H9 (cell line): ENCODE results near the gene G3BP2. TPM values are rescaled to one million over a fixed set of nuclear protein-coding genes. Genes with fewer than 3 reads are reported as not detected.

Experiments used
- DNase-seq: peaks from one replicate; pipeline ENCODE4 v3.0.0-alpha.2; 2017
- H2AFZ ChIP-seq: one replicate; pipeline ENCODE4 v1.6.1; 2013; ENCODE audit warnings: mild to moderate bottlenecking, low read length, control low read depth, moderate library complexity
- H2AK5ac ChIP-seq: 2 replicates; pipeline ENCODE4 v1.6.1; 2013; ENCODE audit warnings: low read length, control low read depth, mixed read lengths; ENCODE audit not compliant: insufficient read length
- H2BK120ac ChIP-seq: one replicate; pipeline ENCODE4 v1.6.1; 2013; ENCODE audit warnings: low read depth, mild to moderate bottlenecking, low read length, control low read depth, inconsistent platforms; ENCODE audit not compliant: poor library complexity, severe bottlenecking
- H2BK12ac ChIP-seq: 2 replicates; pipeline ENCODE4 v1.6.1; 2013; ENCODE audit warnings: low read length, control low read depth, mixed read lengths, low read depth; ENCODE audit not compliant: insufficient read length
- H2BK15ac ChIP-seq: 2 replicates; pipeline ENCODE4 v1.6.1; 2013; ENCODE audit warnings: low read depth, low read length, control low read depth
- H2BK20ac ChIP-seq: one replicate; pipeline ENCODE4 v1.6.1; 2013; ENCODE audit warnings: low read depth, mild to moderate bottlenecking, low read length, control low read depth, inconsistent platforms; ENCODE audit not compliant: poor library complexity, severe bottlenecking
- H2BK5ac ChIP-seq: 2 replicates; pipeline ENCODE4 v1.6.1; 2013; ENCODE audit warnings: low read length, control low read depth, mixed read lengths; ENCODE audit not compliant: insufficient read length
- H3K14ac ChIP-seq: 2 replicates; pipeline ENCODE4 v1.6.1; 2013; ENCODE audit warnings: low read length, control low read depth; ENCODE audit not compliant: insufficient read depth
- H3K18ac ChIP-seq: 2 replicates; pipeline ENCODE4 v1.6.1; 2013; ENCODE audit warnings: low read depth, mild to moderate bottlenecking, mixed read lengths, low read length, control low read depth; ENCODE audit not compliant: insufficient read length
- H3K23ac ChIP-seq: 2 replicates; pipeline ENCODE4 v1.6.1; 2013; ENCODE audit warnings: low read length, control low read depth, mixed read lengths, low read depth; ENCODE audit not compliant: insufficient read length
- H3K23me2 ChIP-seq: 2 replicates; pipeline ENCODE4 v1.6.1; 2013; ENCODE audit warnings: low read depth, mild to moderate bottlenecking, mixed read lengths, low read length, control low read depth; ENCODE audit not compliant: insufficient read length, poor library complexity, severe bottlenecking
- H3K27ac ChIP-seq: 2 replicates; pipeline ENCODE4 v1.5.1; 2013; ENCODE audit warnings: low read length, control low read depth, mixed read lengths, low read depth; ENCODE audit not compliant: insufficient read length
- H3K27me3 ChIP-seq: 2 replicates; pipeline ENCODE4 v1.6.1; 2013; ENCODE audit warnings: low read length, control low read depth, inconsistent platforms; ENCODE audit not compliant: insufficient read depth
- H3K4ac ChIP-seq: 2 replicates; pipeline ENCODE4 v1.6.1; 2013; ENCODE audit warnings: low read depth, mild to moderate bottlenecking, control low read depth, inconsistent platforms, low read length, moderate library complexity
- H3K4me1 ChIP-seq: 2 replicates; pipeline ENCODE4 v1.6.1; 2013; ENCODE audit warnings: low read length, control low read depth, inconsistent platforms; ENCODE audit not compliant: insufficient read depth
- H3K4me2 ChIP-seq: 2 replicates; pipeline ENCODE4 v1.6.1; 2013; ENCODE audit warnings: low read length, control low read depth, mixed read lengths; ENCODE audit not compliant: insufficient read length, insufficient read depth
- H3K56ac ChIP-seq: 2 replicates; pipeline ENCODE4 v1.6.1; 2013; ENCODE audit warnings: low read depth, mild to moderate bottlenecking, mixed read lengths, low read length, control low read depth; ENCODE audit not compliant: insufficient read length
- H3K79me1 ChIP-seq: 2 replicates; pipeline ENCODE4 v1.6.1; 2013; ENCODE audit warnings: low read depth, mild to moderate bottlenecking, moderate library complexity, low read length, control low read depth, inconsistent platforms; ENCODE audit not compliant: insufficient read depth, poor library complexity, severe bottlenecking
- H3K79me2 ChIP-seq: 2 replicates; pipeline ENCODE4 v1.6.1; 2013; ENCODE audit warnings: low read length, control low read depth, inconsistent platforms; ENCODE audit not compliant: insufficient read depth
- H3K9ac ChIP-seq: 2 replicates; pipeline ENCODE4 v1.6.1; 2013; ENCODE audit warnings: low read length, control low read depth, mixed read lengths; ENCODE audit not compliant: insufficient read length; ENCODE audit errors: extremely low read depth
- H3K9me3 ChIP-seq: one replicate; pipeline ENCODE4 v1.6.1; 2013; ENCODE audit warnings: low read depth, low read length, inconsistent platforms; ENCODE audit not compliant: control insufficient read depth
- H3T11ph ChIP-seq: one replicate; pipeline ENCODE4 v1.6.1; 2013; ENCODE audit warnings: mild to moderate bottlenecking, low read length, control low read depth, inconsistent platforms
- H4K20me1 ChIP-seq: one replicate; pipeline ENCODE4 v1.6.1; 2013; ENCODE audit not compliant: control insufficient read depth, insufficient read length, insufficient read depth
- H4K5ac ChIP-seq: 2 replicates; pipeline ENCODE4 v1.6.1; 2013; ENCODE audit warnings: low read depth, mild to moderate bottlenecking, mixed read lengths, low read length, control low read depth; ENCODE audit not compliant: insufficient read length
- H4K8ac ChIP-seq: replicated peaks from 2 replicates; pipeline ENCODE4 v1.6.1; 2013; ENCODE audit warnings: low read length, control low read depth, mixed read lengths, low read depth; ENCODE audit not compliant: insufficient read length
- H4K91ac ChIP-seq: 2 replicates; pipeline ENCODE4 v1.6.1; 2013; ENCODE audit warnings: low read depth, mild to moderate bottlenecking, moderate library complexity, mixed read lengths, low read length, control low read depth; ENCODE audit not compliant: insufficient read length
- H3K27ac Mint-ChIP-seq, 3 experiments: 2 replicates in 2 of 3; 3 replicates in 1 of 3; pipeline ENCODE4 v1.8.0; 2020 to 2021; ENCODE audit warnings: mixed read lengths in 3 of 3, mild to moderate bottlenecking in 1 of 3, moderate library complexity in 1 of 3
- H3K27me3 Mint-ChIP-seq: 2 replicates; pipeline ENCODE4 v1.8.0; 2021; ENCODE audit warnings: low read depth, mild to moderate bottlenecking, moderate library complexity, mixed read lengths
- H3K36me3 Mint-ChIP-seq, 3 experiments: 2 replicates in 2 of 3; 3 replicates in 1 of 3; pipeline ENCODE4 v1.8.0; 2020 to 2021; ENCODE audit warnings: low read depth in 3 of 3, mixed read lengths in 3 of 3; ENCODE audit not compliant: insufficient read depth in 1 of 3
- H3K4me1 Mint-ChIP-seq, 2 experiments: 2 replicates each; pipeline ENCODE4 v1.8.0; 2020; ENCODE audit warnings: mixed read lengths in 2 of 2
- H3K4me3 Mint-ChIP-seq, 2 experiments: 2 replicates in 1 of 2; 3 replicates in 1 of 2; pipeline ENCODE4 v1.8.0; 2020 to 2021; ENCODE audit warnings: mild to moderate bottlenecking in 2 of 2, mixed read lengths in 2 of 2, moderate library complexity in 1 of 2
- H3K9me3 Mint-ChIP-seq, 2 experiments: 2 replicates in 1 of 2; 3 replicates in 1 of 2; pipeline ENCODE4 v1.8.0; 2020; ENCODE audit warnings: mild to moderate bottlenecking in 2 of 2, mixed read lengths in 2 of 2, moderate library complexity in 1 of 2
- WGBS: extraction: QIAGEN DNeasy Blood & Tissue Kit; methylation state at CpG from one replicate; pipeline ENCODE4 v1.1.7; 2013; ENCODE audit warnings: missing lambda C conversion rate, low lambda C conversion rate, mixed read lengths; ENCODE audit not compliant: insufficient read length; ENCODE audit errors: extremely low coverage; 5-methylcytosine and 5-hydroxymethylcytosine counted together
- total RNA-seq: library from RNA; stranded (reverse); gene quantifications from 2 replicates; pipeline ENCODE4 v1.2.1, GENCODE V29; 2021
- TF ChIP-seq, protein P1 (sequence below): fragments of 200-600 bp; sonication (generic); conservative IDR thresholded peaks from 3 replicates; pipeline ENCODE4 v1.8.0; 2021; ENCODE audit warnings: antibody characterized with exemption, mild to moderate bottlenecking

Gene G3BP2
- total RNA-seq, 1 experiment from 2014 or later = 405 TPM

DNA sequence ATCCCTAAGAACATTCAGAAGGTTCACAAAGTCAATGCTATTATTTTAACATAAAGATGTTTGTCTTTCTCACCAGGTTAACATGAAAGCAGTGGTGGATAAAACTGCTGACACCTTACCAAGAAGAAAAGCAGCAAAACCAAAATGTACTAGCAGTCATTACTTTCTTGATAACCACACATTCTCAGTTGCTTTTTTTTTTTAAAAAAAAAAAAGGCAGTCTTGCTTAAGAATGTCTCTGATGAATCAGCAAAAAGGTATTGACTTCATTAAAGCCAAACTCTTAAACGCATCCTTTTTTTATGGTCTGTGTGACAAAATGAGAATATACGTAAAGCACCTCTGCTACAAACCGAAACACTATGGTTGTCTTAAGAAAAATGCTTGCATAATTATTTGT, 74.8 kb downstream of the G3BP2 start:
- Histone ChIP-seq H2AK5ac (no peak overlapping the region), H3K4ac (no peak overlapping the region), H2BK20ac (no peak overlapping the region), H3K27me3 (no peaks in the 10 kb centered on the region), H3K4me2 (no peak overlapping the region), H4K5ac (no peak overlapping the region), H3K27ac (no peak overlapping the region), H2BK5ac (no peak overlapping the region), H3K9me3 (no peaks in the 10 kb centered on the region), H3K56ac (no peak overlapping the region), H3K9ac (no peak overlapping the region), H4K20me1 (no peaks in the 10 kb centered on the region), H3K4me1 (no peaks in the 10 kb centered on the region), H3K23ac (no peak overlapping the region), H3K23me2 (no peaks in the 10 kb centered on the region), H2BK120ac (no peak overlapping the region), H4K91ac (no peak overlapping the region), H2BK15ac (no peak overlapping the region), H3K18ac (no peak overlapping the region), H3K14ac (no peak overlapping the region), H3T11ph (no peak overlapping the region), H4K8ac (no peak overlapping the region), H2BK12ac (no peak overlapping the region), H2AFZ (no peak overlapping the region), H3K79me2 (no peaks in the 10 kb centered on the region), H3K79me1 (no peaks in the 10 kb centered on the region)
- H3K36me3 Mint-ChIP-seq = no peaks in the 10 kb centered on the region
- H3K4me1 Mint-ChIP-seq = no peaks in the 10 kb centered on the region
- no peak overlapping the region for H3K4me3 Mint-ChIP-seq
- no peaks in the 10 kb centered on the region for H3K9me3 Mint-ChIP-seq
- no peaks in the 10 kb centered on the region for H3K27me3 Mint-ChIP-seq
- DNase-seq = no peak
- H3K27ac Mint-ChIP-seq = no peak overlapping the region
- WGBS = no CpG with 5 or more reads among the region's 3 CpGs
- TF ChIP-seq, protein P1, sequence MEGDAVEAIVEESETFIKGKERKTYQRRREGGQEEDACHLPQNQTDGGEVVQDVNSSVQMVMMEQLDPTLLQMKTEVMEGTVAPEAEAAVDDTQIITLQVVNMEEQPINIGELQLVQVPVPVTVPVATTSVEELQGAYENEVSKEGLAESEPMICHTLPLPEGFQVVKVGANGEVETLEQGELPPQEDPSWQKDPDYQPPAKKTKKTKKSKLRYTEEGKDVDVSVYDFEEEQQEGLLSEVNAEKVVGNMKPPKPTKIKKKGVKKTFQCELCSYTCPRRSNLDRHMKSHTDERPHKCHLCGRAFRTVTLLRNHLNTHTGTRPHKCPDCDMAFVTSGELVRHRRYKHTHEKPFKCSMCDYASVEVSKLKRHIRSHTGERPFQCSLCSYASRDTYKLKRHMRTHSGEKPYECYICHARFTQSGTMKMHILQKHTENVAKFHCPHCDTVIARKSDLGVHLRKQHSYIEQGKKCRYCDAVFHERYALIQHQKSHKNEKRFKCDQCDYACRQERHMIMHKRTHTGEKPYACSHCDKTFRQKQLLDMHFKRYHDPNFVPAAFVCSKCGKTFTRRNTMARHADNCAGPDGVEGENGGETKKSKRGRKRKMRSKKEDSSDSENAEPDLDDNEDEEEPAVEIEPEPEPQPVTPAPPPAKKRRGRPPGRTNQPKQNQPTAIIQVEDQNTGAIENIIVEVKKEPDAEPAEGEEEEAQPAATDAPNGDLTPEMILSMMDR = no peak
